Caco-2 (cell line): ENCODE measurements around the gene MEIOB. TPM values are rescaled to one million over a fixed set of nuclear protein-coding genes. Genes with fewer than 3 reads are reported as not detected.

Experiments
- BruUV-seq: library from RNA; stranded (reverse); fragments of 400-500 nt; replicated peaks from 2 replicates; lab custom pipeline; 2021; lab: Mats Ljungman, UMichigan
- CTCF ChIA-PET: fragments of 300-600 bp; sonication (Branson Sonifier 250); formaldehyde crosslinking; loops from one replicate; lab custom pipeline; 2022; ENCODE audit warnings: antibody characterized with exemption; lab: Charles Lee
- POLR2A ChIA-PET: fragments of 300-600 bp; sonication (Branson Sonifier 250); formaldehyde crosslinking; loops from one replicate; lab custom pipeline; 2022; ENCODE audit warnings: antibody characterized with exemption; lab: Charles Lee
- DNase-seq, 2 experiments: peaks; one replicate each; pipeline versions ENCODE4 v3.0.0 to v3.0.0-alpha.2; 2020 to 2022
- H3K27me3 ChIP-seq: replicated peaks from 2 replicates; pipeline ENCODE4 v1.6.0; 2011; ENCODE audit warnings: low read length; ENCODE audit not compliant: control insufficient read depth, insufficient read depth
- H3K36me3 ChIP-seq: 2 replicates; pipeline ENCODE4 v1.5.1; 2011; ENCODE audit warnings: low read length; ENCODE audit not compliant: control insufficient read depth, insufficient read depth
- H3K4me1 ChIP-seq: fragments of 250-450 bp; sonication (Bioruptor Pico); 2 replicates; pipeline ENCODE4 v1.5.1; 2020; ENCODE audit warnings: mild to moderate bottlenecking
- H3K4me3 ChIP-seq: 2 replicates; pipeline ENCODE4 v1.5.1; 2011; ENCODE audit warnings: low read depth, mild to moderate bottlenecking, control low read depth, low read length
- H3K9me3 ChIP-seq: fragments of 250-450 bp; sonication (Bioruptor Pico); 2 replicates; pipeline ENCODE4 v1.5.1; 2020; ENCODE audit warnings: mild to moderate bottlenecking, moderate library complexity
- H3K27ac Mint-ChIP-seq: one replicate; pipeline ENCODE4 v1.8.0; 2022; ENCODE audit warnings: mixed read lengths; ENCODE audit not compliant: unreplicated experiment
- H3K27me3 Mint-ChIP-seq: one replicate; pipeline ENCODE4 v1.8.0; 2022; ENCODE audit warnings: mixed read lengths; ENCODE audit not compliant: insufficient read depth, unreplicated experiment
- H3K36me3 Mint-ChIP-seq: one replicate; pipeline ENCODE4 v1.8.0; 2022; ENCODE audit warnings: mild to moderate bottlenecking, mixed read lengths; ENCODE audit not compliant: insufficient read depth, unreplicated experiment
- H3K4me1 Mint-ChIP-seq: one replicate; pipeline ENCODE4 v1.8.0; 2022; ENCODE audit warnings: low read depth, mixed read lengths; ENCODE audit not compliant: unreplicated experiment
- H3K4me3 Mint-ChIP-seq: one replicate; pipeline ENCODE4 v1.8.0; 2022; ENCODE audit warnings: mild to moderate bottlenecking, moderate library complexity, mixed read lengths; ENCODE audit not compliant: unreplicated experiment
- H3K9me3 Mint-ChIP-seq: one replicate; pipeline ENCODE4 v1.8.0; 2022; ENCODE audit warnings: mixed read lengths; ENCODE audit not compliant: unreplicated experiment
- CTCF ChIP-seq, 2 experiments: fragments of 200-600 bp in 1 of 2; IDR thresholded peaks; 1 replicate in 1 of 2; 2 replicates in 1 of 2; pipeline versions ENCODE4 v1.5.1 to v1.8.0; 2011 to 2022; ENCODE audit warnings: antibody characterized with exemption in 1 of 2, control low read depth in 1 of 2, inconsistent platforms in 1 of 2, low read depth in 1 of 2, low read length in 1 of 2, mild to moderate bottlenecking in 1 of 2, moderate library complexity in 1 of 2; ENCODE audit not compliant: insufficient read depth in 1 of 2, severe bottlenecking in 1 of 2, unreplicated experiment in 1 of 2
- intact Hi-C: fragments of 100-400 bp; cut with micrococcal nuclease; formaldehyde crosslinking; loops from one replicate; pipeline ENCODE4 v1.10.0; 2022; ENCODE audit not compliant: unreplicated experiment
- total RNA-seq: library from RNA; stranded (reverse); gene quantifications from 2 replicates; pipeline ENCODE4 v1.2.3, GENCODE V29; 2022

Gene MEIOB
- total RNA-seq, 1 experiment from 2014 or later: not detected

- H3K9me3 ChIP-seq: no peaks in the 10 kb centered on the region
- peak overlapping the region; percentile 76 for H3K4me3 ChIP-seq
- H3K4me1 ChIP-seq: peaks cover 10% of the 10 kb centered on the region; the same call in 1 of the 2 replicates
- no TSS peak for BruUV-seq
- peaks cover 1% of the 10 kb centered on the region; the same call in 1 of the 2 replicates for H3K36me3 ChIP-seq
- H3K9me3 Mint-ChIP-seq: no peaks in the 10 kb centered on the region
- intact Hi-C loops: no loop called here
- no peak overlapping the region for H3K27ac Mint-ChIP-seq
- peak overlapping the region; percentile 87 for H3K4me3 Mint-ChIP-seq
- CTCF ChIA-PET: no interaction called here
- POLR2A ChIA-PET: no interaction called here
- peak; percentile 40 to 70 for DNase-seq
- TF ChIP-seq CTCF (IDR thresholded peaks at IDR 0.05; ENCODE audit: insufficient read depth in 1 of 2, low read depth in 1 of 2, low read length in 1 of 2, severe bottlenecking in 1 of 2, unreplicated experiment in 1 of 2): no peak
- H3K27me3 ChIP-seq: no peaks in the 10 kb centered on the region
- no peaks in the 10 kb centered on the region for H3K27me3 Mint-ChIP-seq
- peaks cover 10% of the 10 kb centered on the region for H3K36me3 Mint-ChIP-seq
- no peaks in the 10 kb centered on the region for H3K4me1 Mint-ChIP-seq
These were observed 45.9 kb downstream of the MEIOB start for GRCh38 chr16:1825864-1826690.

- peaks cover 10% of the 10 kb centered on the region for H3K36me3 Mint-ChIP-seq
- H3K4me1 Mint-ChIP-seq: no peaks in the 10 kb centered on the region
- peak overlapping the region; percentile 45 for H3K4me3 Mint-ChIP-seq
- CTCF ChIA-PET: no interaction called here
- H3K36me3 ChIP-seq: peaks cover 1% of the 10 kb centered on the region; the same call in 1 of the 2 replicates
- peak in 1 of 2 experiments; percentile 22 for DNase-seq
- intact Hi-C loops: no loop called here
- POLR2A ChIA-PET: no interaction called here
- TF ChIP-seq CTCF (IDR thresholded peaks at IDR 0.05; ENCODE audit: insufficient read depth in 1 of 2, low read depth in 1 of 2, low read length in 1 of 2, severe bottlenecking in 1 of 2, unreplicated experiment in 1 of 2): no peak
- no peaks in the 10 kb centered on the region for H3K9me3 ChIP-seq
- H3K4me3 ChIP-seq: peak overlapping the region; percentile 76
- peaks cover 10% of the 10 kb centered on the region; the same call in 1 of the 2 replicates for H3K4me1 ChIP-seq
- no peak overlapping the region for H3K27ac Mint-ChIP-seq
- no peaks in the 10 kb centered on the region for H3K27me3 ChIP-seq
- no peaks in the 10 kb centered on the region for H3K9me3 Mint-ChIP-seq
- no peaks in the 10 kb centered on the region for H3K27me3 Mint-ChIP-seq
- BruUV-seq: no TSS peak
These were observed 46.5 kb downstream of the MEIOB start for GRCh38 chr16:1825381-1825863.

GRCh38 chr16:1823821-1824220 lies 48.1 kb downstream of the MEIOB start:
- peaks cover 6% of the 10 kb centered on the region; the same call in 1 of the 2 replicates for H3K4me1 ChIP-seq
- H3K36me3 Mint-ChIP-seq: peaks cover 14% of the 10 kb centered on the region
- H3K27ac Mint-ChIP-seq: no peak overlapping the region
- intact Hi-C loops: loop anchor here (5.0 kb wide), 1 partner anchor 42 kb away; the partner anchor contains the start of genes NUBP2 and SPSB3
- peaks cover 1% of the 10 kb centered on the region; the same call in 1 of the 2 replicates for H3K36me3 ChIP-seq
- peak in 1 of 2 experiments; percentile 54 for TF ChIP-seq CTCF (IDR thresholded peaks at IDR 0.05; ENCODE audit: insufficient read depth in 1 of 2, low read depth in 1 of 2, low read length in 1 of 2, severe bottlenecking in 1 of 2, unreplicated experiment in 1 of 2)
- BruUV-seq: no TSS peak
- POLR2A ChIA-PET: interaction anchor here (0.6 kb wide), 1 partner anchor 12 kb away, joined by 4 read pairs; no protein-coding TSS in a partner anchor
- no peaks in the 10 kb centered on the region for H3K9me3 Mint-ChIP-seq
- no peaks in the 10 kb centered on the region for H3K27me3 Mint-ChIP-seq
- H3K4me3 ChIP-seq: no peak overlapping the region
- H3K4me1 Mint-ChIP-seq: no peaks in the 10 kb centered on the region
- CTCF ChIA-PET: interaction anchor here (0.7 to 1.1 kb wide), 3 partner anchors 41 to 217 kb away, joined by 3 to 4 read pairs (median 4); partner anchors contain the start of genes EME2, MRPS34, NUBP2 and SPSB3
- H3K4me3 Mint-ChIP-seq: no peak overlapping the region
- DNase-seq: peak; percentile 54 to 56
- no peaks in the 10 kb centered on the region for H3K9me3 ChIP-seq
- H3K27me3 ChIP-seq: no peaks in the 10 kb centered on the region
